ENCODE results near the gene RIC8B. TPM values are rescaled to one million over a fixed set of nuclear protein-coding genes. Genes with fewer than 3 reads are reported as not detected.

RIC8B gene
- total and polyA plus RNA-seq, 2 of the 8 experiments (the other 6 are each of a cell fraction or from before 2014, with no cell fraction given) = 8.2 to 25.3 TPM

DNA sequence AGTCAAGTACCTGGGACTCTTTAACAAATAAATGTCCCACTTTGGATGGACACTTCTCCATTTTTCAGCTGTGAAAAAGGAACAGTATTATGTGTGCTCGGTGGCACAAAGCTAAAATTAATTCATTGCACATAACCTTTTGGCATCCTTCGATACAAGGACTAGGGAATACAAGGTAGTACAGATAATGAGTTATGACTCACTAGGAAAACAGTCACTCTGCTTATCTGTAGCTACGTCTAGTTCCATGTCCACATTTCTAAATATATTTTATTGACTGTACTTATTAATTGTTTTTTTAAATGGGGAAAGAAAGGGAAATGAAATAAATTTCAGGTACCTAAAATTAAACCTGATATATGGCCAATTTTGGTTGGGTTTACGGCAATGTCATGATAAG is 35.2 kb upstream of the RIC8B start:
- H2AK5ac ChIP-seq (ENCODE audit: low read depth, low read length) = no peak overlapping the region
- no peak overlapping the region for H3K4ac ChIP-seq (replicated peaks; ENCODE audit: insufficient read length, low read depth, low read length)
- no peak overlapping the region for H2BK12ac ChIP-seq (ENCODE audit: low read depth, low read length)
- H2BK20ac ChIP-seq (ENCODE audit: low read length) = no peak overlapping the region
- H3K56ac ChIP-seq (replicated peaks; ENCODE audit: insufficient read length, low read depth, low read length) = no peak overlapping the region
- no peak for FAIRE-seq
- POLR2A ChIA-PET (ENCODE audit: partially characterized antibody) = interaction anchor here (0.7 to 1.3 kb wide), 3 partner anchors 22 to 29 kb away, joined by 3 to 4 read pairs (median 3); no protein-coding TSS in a partner anchor
- no peak overlapping the region for H3K4me2 ChIP-seq (ENCODE audit: insufficient read depth in 1 of 2, low read depth in 2 of 2, low read length in 2 of 2)
- no peak overlapping the region for H3K14ac ChIP-seq (ENCODE audit: insufficient read length)
- 90% methylated on average over 4 of the region's 4 CpGs; no CpG with 5 or more reads in 1 of the 2 experiments for WGBS, 2 experiments (ENCODE audit: extremely low coverage in 1 of 2, insufficient coverage in 1 of 2, insufficient read length in 1 of 2, insufficient replicate concordance in 2 of 2, low coverage in 1 of 2, low lambda C conversion rate in 2 of 2, missing lambda C conversion rate in 1 of 2)
- H3K27me3 ChIP-seq (replicated peaks in 1 of 4; ENCODE audit: control insufficient read depth in 3 of 4, extremely low read depth in 1 of 4, insufficient read depth in 3 of 4, low read length in 3 of 4) = no peaks in the 10 kb centered on the region
- H4K20me1 ChIP-seq (replicated peaks in 1 of 2; ENCODE audit: control insufficient read depth in 1 of 2, insufficient read depth in 2 of 2, low read length in 2 of 2) = no peaks in the 10 kb centered on the region
- no peak overlapping the region for H3K23ac ChIP-seq (ENCODE audit: insufficient read length)
- no peak overlapping the region for H3K4me3 ChIP-seq (ENCODE audit: extremely low read depth in 1 of 4, insufficient read depth in 2 of 4, low read depth in 3 of 4, low read length in 4 of 4)
- no peak overlapping the region for H2BK5ac ChIP-seq (ENCODE audit: low read depth, low read length)
- H4K5ac ChIP-seq (ENCODE audit: insufficient read length, low read depth, low read length) = no peak overlapping the region
- H3K23me2 ChIP-seq (ENCODE audit: low read depth, low read length) = no peaks in the 10 kb centered on the region
- H4K8ac ChIP-seq (ENCODE audit: extremely low read depth, insufficient read depth, low read length) = no peak overlapping the region
- no peaks in the 10 kb centered on the region for H3K79me1 ChIP-seq (ENCODE audit: low read depth, low read length)
- H3K4me1 ChIP-seq (replicated peaks in 1 of 4; ENCODE audit: control insufficient read depth in 3 of 4, insufficient read depth in 4 of 4, low read length in 3 of 4) = peaks cover 0 to 16% (median 12%) of the 10 kb centered on the region in 4 experiments; a peak in 6 of 7 replicates
- no peak overlapping the region for H3K27ac ChIP-seq (ENCODE audit: low read depth, low read length)
- H2AFZ ChIP-seq (ENCODE audit: low read length) = no peak overlapping the region
- no peak overlapping the region for H4K91ac ChIP-seq (replicated peaks; ENCODE audit: insufficient read length, low read length)
- H3K18ac ChIP-seq (ENCODE audit: extremely low read depth, low read length) = no peak overlapping the region
- H3K9ac ChIP-seq (replicated peaks in 1 of 4; ENCODE audit: extremely low read depth in 1 of 4, low read depth in 3 of 4, low read length in 3 of 4) = no peak overlapping the region
- H3K9me3 ChIP-seq (ENCODE audit: insufficient read depth in 2 of 2, low read depth in 1 of 2, low read length in 1 of 2) = no peaks in the 10 kb centered on the region
- H2BK15ac ChIP-seq (ENCODE audit: low read length) = no peak overlapping the region
- H3K36me3 ChIP-seq (ENCODE audit: control insufficient read depth in 2 of 4, insufficient read depth in 4 of 4, low read length in 3 of 4) = no peaks in the 10 kb centered on the region
- CTCF ChIA-PET (ENCODE audit: partially characterized antibody) = interaction anchor here (0.6 to 4.1 kb wide), 6 partner anchors 18 to 102 kb away, joined by 3 to 15 read pairs (median 3); no protein-coding TSS in a partner anchor
- H2BK120ac ChIP-seq (replicated peaks; ENCODE audit: low read depth, low read length) = no peak overlapping the region
- no peak for DNase-seq (ENCODE audit: low read depth in 1 of 2, low spot score in 2 of 2)
- no peaks in the 10 kb centered on the region for H3K79me2 ChIP-seq (ENCODE audit: control insufficient read depth in 1 of 2, insufficient read depth in 2 of 2, low read length in 2 of 2)
- no peak for TF ChIP-seq ATF2 (IDR thresholded peaks at IDR 0.05; ENCODE audit: low read length)
- no peak for TF ChIP-seq NANOG (IDR thresholded peaks at IDR 0.05; ENCODE audit: insufficient read depth, low read depth, low read length, poor library complexity, severe bottlenecking)
- no peak for TF ChIP-seq SUZ12 (IDR thresholded peaks at IDR 0.05; ENCODE audit: low read length)
- TF ChIP-seq KDM1A (IDR thresholded peaks at IDR 0.05; ENCODE audit: borderline replicate concordance, low read length) = no peak
- no peak for TF ChIP-seq TAF7 (optimal IDR thresholded peaks at IDR 0.05; ENCODE audit: borderline replicate concordance, low read depth, low read length)
- no peak for TF ChIP-seq EP300 (IDR thresholded peaks at IDR 0.05; ENCODE audit: borderline replicate concordance in 1 of 2, low read depth in 2 of 2, low read length in 2 of 2)
- TF ChIP-seq, protein P1, sequence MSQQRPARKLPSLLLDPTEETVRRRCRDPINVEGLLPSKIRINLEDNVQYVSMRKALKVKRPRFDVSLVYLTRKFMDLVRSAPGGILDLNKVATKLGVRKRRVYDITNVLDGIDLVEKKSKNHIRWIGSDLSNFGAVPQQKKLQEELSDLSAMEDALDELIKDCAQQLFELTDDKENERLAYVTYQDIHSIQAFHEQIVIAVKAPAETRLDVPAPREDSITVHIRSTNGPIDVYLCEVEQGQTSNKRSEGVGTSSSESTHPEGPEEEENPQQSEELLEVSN (IDR thresholded peaks at IDR 0.05) = no peak
- TF ChIP-seq CTBP2 (IDR thresholded peaks at IDR 0.05; ENCODE audit: borderline replicate concordance, insufficient read depth, insufficient read length, low read length) = no peak
- no peak for TF ChIP-seq BRCA1 (IDR thresholded peaks at IDR 0.05; ENCODE audit: low read depth, low read length)
- TF ChIP-seq MAX (IDR thresholded peaks at IDR 0.05) = no peak
